ENCODE results near the gene KCTD16.

The KCTD16 gene

DNA sequence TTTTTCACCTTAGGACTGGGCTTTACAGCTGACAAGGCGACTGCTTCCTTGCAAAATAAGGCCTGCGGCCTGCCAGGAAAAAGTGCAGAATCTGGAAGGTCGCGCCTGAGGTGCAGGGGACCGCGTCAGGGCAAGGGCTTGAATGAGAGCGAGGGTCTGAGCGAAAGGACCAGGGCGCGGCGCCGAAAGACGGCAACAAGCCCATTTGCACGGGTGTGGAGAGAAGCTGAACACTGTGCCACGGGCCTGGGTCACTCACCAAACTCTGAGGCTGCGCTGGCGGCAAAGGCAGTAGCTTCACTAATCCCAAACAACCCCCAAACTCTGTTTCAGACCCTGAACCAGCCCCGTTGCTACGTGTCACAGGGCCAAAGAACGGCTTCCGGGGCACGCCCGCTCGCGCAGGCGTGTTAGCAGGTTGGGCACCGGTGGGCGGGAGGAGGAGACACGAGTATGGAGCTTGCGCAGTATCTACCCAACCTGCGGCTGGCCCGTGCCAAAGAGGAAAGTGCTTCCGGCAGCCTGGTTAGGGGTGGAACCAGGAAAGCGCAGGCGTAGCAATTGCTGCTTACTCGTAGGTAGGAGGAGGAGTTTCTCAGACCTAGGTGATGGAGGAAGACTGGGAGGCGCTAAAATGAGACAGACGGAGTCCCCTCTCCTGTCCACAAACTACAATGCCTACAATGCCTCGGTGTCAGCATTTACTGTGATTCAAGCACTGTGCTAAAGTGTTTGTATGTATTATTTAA is at the start of gene KCTD16, which contains the start of gene YIPF5:
KCTD16 (plus strand) TSS at position 598 of the 749 bp plus-strand sequence.
YIPF5 (minus strand) TSS at position 384 of the 749 bp plus-strand sequence. CDS start 704 bp downstream, outside the sequence.
- DNase-seq (ENCODE audit: low spot score), result peak; percentile 95

GRCh38 chr5:144121577-144121976 is 49.1 kb upstream of the KCTD16 start:
- DNase-seq (ENCODE audit: low spot score), result no peak

DNA sequence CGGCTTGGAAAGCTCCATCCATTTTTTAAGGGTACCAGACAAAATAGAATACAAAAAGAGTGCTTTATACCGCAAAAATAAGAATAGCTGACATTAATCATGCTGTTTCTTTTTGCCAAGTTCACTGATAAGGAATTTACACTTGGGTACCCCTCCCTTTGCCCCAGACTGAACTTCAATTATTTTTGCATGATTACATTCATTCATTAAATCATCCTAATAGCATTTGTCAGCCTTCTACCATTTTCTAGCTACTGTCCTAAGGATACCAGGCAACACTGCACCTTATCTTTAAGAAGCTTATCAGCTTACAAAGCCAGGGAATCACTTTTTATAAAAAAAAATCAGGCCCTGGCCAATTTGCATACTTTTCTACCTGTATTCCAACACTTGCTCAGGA is 48.6 kb upstream of the KCTD16 start:
- DNase-seq (ENCODE audit: low spot score), result no peak

GRCh38 chr5:144122641-144123040 is 48.0 kb upstream of the KCTD16 start:
- no peak for DNase-seq (ENCODE audit: low spot score)

DNA sequence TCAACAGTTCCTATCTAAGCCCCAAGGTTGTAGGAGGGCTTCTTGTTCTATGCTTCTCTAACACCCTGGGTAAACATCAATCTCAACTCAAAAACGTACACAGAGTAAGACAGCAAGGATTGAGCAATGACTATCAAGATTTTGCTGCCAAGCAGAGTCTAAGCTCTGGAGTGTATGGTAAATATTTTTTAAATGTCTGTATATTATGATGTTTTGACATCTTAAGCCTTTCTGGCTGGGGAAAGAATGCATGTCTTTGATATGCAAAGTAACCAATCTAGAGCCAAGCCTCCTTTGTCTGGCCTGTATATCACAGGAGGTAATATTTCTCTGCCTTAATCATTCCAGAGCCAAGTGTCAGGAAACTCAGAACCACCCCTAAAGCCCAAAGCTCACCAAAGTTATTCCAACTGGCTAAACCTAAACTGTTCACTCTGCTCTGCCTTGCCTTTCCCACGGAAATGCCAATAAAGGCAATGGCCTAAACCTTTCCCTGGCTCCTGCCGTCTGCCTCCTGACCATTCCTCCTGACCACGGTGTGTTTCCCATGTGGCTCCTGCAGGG is 45.4 kb upstream of the KCTD16 start:
- DNase-seq (ENCODE audit: low spot score), result no peak

DNA sequence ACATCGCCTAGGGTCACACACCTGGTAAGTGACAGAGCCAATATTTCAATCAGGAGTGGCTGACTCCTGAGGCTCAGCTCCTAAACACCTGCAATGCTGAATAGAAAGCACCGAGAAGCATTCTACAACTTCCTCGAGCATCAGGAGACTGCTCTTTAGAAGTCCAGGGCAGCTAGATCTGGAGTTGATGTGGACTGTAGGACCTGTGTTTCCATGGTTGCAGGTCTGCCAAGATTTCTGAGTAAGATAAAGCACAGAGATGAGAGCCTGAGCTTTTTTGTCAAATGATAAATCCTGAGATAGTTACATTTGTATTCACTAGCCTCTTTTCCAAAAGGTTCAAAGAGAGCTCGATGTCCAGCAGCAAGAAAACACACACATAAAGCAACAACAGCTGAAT is 44.0 kb upstream of the KCTD16 start:
- no peak for DNase-seq (ENCODE audit: low spot score)

DNA sequence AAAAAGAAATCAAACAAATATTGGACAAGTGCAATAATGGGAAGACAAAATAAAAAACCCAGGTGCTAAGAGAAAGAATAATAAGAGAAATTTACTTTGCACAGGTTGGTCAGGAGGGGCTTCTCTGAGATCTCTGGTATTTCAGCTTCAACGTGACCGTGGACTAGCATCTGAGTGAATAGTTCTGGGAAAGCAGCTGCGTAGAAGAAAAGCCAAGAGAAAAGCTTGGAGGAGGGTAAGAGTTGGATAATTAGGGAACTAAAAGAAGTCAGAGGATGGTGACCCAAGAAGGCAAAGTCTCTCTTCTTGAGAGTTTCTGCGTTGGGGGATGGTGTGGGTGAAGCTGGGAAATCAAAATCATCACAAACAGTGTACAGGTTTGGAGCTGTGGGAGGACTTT is 41.8 kb upstream of the KCTD16 start:
- no peak for DNase-seq (ENCODE audit: low spot score)

DNA sequence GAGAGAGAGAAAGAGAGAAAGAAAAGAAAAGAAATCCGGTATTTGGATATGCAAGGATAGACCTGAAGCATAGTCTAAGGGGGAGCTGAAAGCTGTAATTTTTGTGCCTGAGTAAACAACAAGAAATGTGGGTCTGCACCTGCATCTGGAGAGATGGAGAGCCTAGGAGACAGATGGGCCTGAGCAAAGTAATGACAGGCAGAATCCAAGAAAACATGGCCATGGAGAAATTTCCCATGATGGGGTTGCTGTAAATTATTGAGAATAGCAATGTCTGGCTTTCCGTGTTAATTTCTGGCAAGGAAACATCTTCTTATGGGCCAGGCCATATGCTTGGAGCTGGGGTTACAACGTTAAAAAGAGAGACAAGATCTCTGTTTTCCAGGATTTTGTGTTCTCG is 40.4 kb upstream of the KCTD16 start:
- no peak for DNase-seq (ENCODE audit: low spot score)

DNA sequence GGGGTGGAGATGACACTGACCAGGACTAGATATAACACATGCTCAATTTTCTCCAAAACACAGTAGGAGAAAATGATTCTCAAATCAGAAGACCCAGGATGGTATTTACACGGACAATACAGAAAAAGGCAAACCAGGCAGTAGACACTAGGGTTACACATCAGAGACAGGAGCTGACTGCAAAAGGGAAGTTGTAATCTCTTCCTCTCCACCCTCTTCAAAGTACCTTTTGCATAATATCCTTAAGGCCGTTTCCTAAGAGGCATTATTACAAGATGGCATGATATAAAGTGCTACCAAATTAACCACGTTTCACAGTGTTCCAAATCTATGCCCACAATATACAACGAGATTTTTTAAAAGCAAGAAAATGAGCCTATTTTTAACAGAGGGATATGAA is 39.4 kb upstream of the KCTD16 start:
- DNase-seq (ENCODE audit: low spot score), result no peak

DNA sequence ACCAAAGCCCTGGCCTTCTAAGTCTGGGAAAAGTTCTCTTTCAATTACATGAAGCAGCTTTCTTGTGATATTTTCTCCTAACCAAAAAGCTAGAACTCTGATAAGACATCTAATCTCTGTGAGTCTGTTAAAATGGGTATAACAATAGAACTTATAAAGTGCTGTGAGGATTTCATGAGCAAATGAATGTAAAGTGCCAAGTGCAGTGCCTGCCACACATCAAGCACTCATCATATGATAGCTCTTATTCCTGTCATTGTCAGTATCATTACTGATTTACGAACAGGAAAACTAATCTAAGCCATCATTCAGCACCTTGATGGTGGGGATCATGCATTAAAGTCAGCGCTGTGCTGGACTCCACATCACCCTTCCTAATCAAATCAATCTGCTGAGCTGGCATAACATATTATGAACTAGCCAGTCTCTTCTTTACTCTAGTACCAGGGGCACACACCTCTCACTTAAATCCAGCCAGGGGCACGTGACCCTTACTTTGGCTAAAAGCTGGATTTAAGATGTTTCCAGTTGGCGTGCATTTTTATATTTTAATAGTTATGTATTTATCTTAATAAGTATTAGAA is 37.5 kb upstream of the KCTD16 start:
- DNase-seq (ENCODE audit: low spot score), result no peak

- no peak for DNase-seq (ENCODE audit: low spot score)
Observed at GRCh38 chr5:144134194-144134826, 36.4 kb upstream of the KCTD16 start.

GRCh38 chr5:144135113-144135762 is 35.4 kb upstream of the KCTD16 start:
- DNase-seq (ENCODE audit: low spot score), result no peak

- no peak for DNase-seq (ENCODE audit: low spot score)
Observed at GRCh38 chr5:144139586-144139985, 31.1 kb upstream of the KCTD16 start.

DNA sequence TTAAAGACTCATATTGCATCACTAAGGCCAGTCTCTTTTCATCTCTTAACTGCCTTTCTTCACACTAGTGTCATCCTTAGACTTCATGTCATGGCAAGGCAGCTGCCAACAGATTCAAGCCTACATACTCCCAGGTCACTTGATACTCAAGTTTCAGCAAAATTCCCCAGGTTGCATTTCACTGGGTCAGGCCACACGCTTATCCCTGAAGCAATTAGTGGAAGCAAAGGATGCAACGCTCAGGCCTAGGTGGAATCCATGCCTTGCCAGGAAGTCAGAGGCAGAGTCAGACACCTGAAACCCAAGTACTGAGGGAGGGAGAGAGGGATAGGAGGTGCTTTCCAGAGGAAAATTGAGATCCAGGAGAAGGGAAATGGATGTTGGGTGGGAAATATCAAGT is 29.1 kb upstream of the KCTD16 start:
- DNase-seq (ENCODE audit: low spot score), result no peak

- DNase-seq (ENCODE audit: low spot score), result peak; percentile 45
Observed at GRCh38 chr5:144142139-144142823, 28.4 kb upstream of the KCTD16 start.

GRCh38 chr5:144142824-144143162 is 27.9 kb upstream of the KCTD16 start:
- no peak for DNase-seq (ENCODE audit: low spot score)

DNA sequence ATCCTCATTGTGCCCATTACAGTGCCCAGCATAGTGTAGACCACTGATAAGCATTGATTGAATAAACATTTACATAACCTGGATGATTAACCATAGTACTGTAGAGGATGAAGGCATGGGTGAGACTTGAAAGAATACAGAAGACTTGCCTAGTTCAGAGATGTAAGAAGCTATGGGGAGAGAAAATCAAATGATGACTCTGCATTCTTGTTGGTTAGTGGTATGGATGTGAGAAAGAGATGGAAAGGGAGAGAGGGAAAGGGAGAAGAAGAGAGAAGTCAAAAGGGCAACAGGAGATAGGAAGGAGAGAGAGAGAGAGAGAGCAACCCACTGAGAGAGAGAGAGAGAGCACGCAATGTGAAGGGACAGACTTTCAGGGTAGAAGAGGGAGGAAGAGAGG is 27.0 kb upstream of the KCTD16 start:
- no peak for DNase-seq (ENCODE audit: low spot score)

GRCh38 chr5:144144956-144145751 is 25.5 kb upstream of the KCTD16 start:
- DNase-seq (ENCODE audit: low spot score), result peak; percentile 31

DNA sequence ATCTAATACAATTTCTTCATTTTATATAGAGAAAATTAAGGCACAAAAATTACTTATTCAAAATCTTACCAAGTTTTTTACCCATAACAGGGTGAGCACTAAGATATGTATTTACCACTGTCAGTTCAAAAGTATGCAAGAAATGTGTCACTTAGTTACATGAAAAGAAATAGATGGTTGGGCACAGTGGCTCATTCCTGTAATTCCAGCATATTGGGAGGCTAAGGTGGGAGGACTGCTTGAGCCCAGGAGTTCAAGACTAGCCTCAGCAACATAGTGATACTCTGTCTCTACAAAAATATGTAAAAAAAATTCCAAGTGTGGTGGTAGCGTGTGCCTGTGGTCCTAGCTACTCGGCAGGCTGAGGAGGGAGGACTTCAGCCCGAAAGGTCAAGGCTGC is 19.6 kb upstream of the KCTD16 start:
- no peak for DNase-seq (ENCODE audit: low spot score)

DNA sequence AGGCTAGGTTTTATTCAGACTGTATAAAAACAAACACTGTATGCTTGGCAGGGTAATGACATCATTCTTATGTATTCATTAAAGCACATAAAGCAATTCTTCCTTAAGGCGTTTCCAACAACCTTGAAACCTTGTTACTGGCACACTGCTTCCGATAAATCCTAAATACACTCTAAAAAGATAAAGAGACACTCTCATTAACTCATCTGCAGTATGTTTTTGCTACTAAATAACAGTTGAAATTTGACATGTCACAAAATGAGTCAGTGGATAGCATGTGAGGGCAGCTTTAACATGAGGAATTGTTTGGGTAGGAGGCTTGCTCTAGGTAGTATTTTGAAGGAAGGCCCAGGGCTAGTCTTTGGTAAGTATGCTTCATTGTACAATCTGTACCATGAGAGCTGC is 13.9 kb upstream of the KCTD16 start:
- DNase-seq (ENCODE audit: low spot score), result no peak

- peak; percentile 22 for DNase-seq (ENCODE audit: low spot score)
Observed at GRCh38 chr5:144162686-144163085, 8.0 kb upstream of the KCTD16 start.

Data from kidney capillary endothelial cell (primary cell).